Thyroid gland (tissue), 4 donors: Measurements from ENCODE around the gene MBL2. TPM values are rescaled to one million over a fixed set of nuclear protein-coding genes. Genes with fewer than 3 reads are reported as not detected.

Experiments
- DNase-seq, 2 donors: peaks; one replicate each; pipeline ENCODE4 v3.0.0-alpha.2; 2019
- H3K27ac ChIP-seq, 3 donors: fragments of 200-600 bp; sonication (generic); 1 replicate in 2 of 3; 2 replicates in 1 of 3; pipeline ENCODE4 v1.5.1; 2016 to 2019; ENCODE audit warnings: mild to moderate bottlenecking in 1 of 3, moderate library complexity in 1 of 3
- H3K27me3 ChIP-seq: fragments of 200-600 bp; sonication (generic); one replicate; pipeline ENCODE4 v1.5.1; 2019
- H3K36me3 ChIP-seq, 2 donors: fragments of 200-600 bp; sonication (generic); one replicate each; pipeline ENCODE4 v1.5.1; 2016 to 2019
- H3K4me1 ChIP-seq, 2 donors: fragments of 200-600 bp; sonication (generic); one replicate each; pipeline ENCODE4 v1.5.1; 2017 to 2019
- H3K4me3 ChIP-seq, 3 donors: fragments of 200-600 bp; sonication (generic); replicated peaks in 1 of 3; 1 replicate in 2 of 3; 2 replicates in 1 of 3; pipeline ENCODE4 v1.5.1; 2016; ENCODE audit warnings: mild to moderate bottlenecking in 1 of 3
- H3K9me3 ChIP-seq: fragments of 200-600 bp; sonication (generic); one replicate; pipeline ENCODE4 v1.5.1; 2017
- POLR2A ChIP-seq, 2 donors: fragments of 450-650 bp; IDR thresholded peaks; one replicate each; pipeline ENCODE4 v1.6.1; 2017; ENCODE audit warnings: antibody characterized with exemption in 2 of 2, mild to moderate bottlenecking in 2 of 2, moderate library complexity in 1 of 2
- WGBS, 2 donors: methylation state at CpG; one replicate each; pipeline ENCODE4 v1.1.5; 2017; 5-methylcytosine and 5-hydroxymethylcytosine counted together
- intact Hi-C: fragments of 100-400 bp; cut with DNase I; formaldehyde crosslinking; loops from one replicate; pipeline ENCODE4 v1.15.1; 2023
- total RNA-seq, 4 donors: library from RNA; depleted of rRNA; stranded (reverse); fragments of >200 nt; gene quantifications; one replicate each; pipeline ENCODE4 v1.2.3, GENCODE V29; 2016
- TF ChIP-seq, protein P1 (sequence below), 6 experiments: fragments of 200-600 bp in 3 of 6; fragments of 450-650 bp in 3 of 6; sonication (generic) in 3 of 6; IDR thresholded peaks; one replicate each; pipeline ENCODE4 v1.5.1; 2016 to 2019; ENCODE audit warnings: antibody characterized with exemption in 6 of 6, mild to moderate bottlenecking in 2 of 6, inconsistent platforms in 1 of 6, moderate library complexity in 1 of 6

MBL2 gene
- total RNA-seq, 4 donors from 2014 or later = not detected

DNA sequence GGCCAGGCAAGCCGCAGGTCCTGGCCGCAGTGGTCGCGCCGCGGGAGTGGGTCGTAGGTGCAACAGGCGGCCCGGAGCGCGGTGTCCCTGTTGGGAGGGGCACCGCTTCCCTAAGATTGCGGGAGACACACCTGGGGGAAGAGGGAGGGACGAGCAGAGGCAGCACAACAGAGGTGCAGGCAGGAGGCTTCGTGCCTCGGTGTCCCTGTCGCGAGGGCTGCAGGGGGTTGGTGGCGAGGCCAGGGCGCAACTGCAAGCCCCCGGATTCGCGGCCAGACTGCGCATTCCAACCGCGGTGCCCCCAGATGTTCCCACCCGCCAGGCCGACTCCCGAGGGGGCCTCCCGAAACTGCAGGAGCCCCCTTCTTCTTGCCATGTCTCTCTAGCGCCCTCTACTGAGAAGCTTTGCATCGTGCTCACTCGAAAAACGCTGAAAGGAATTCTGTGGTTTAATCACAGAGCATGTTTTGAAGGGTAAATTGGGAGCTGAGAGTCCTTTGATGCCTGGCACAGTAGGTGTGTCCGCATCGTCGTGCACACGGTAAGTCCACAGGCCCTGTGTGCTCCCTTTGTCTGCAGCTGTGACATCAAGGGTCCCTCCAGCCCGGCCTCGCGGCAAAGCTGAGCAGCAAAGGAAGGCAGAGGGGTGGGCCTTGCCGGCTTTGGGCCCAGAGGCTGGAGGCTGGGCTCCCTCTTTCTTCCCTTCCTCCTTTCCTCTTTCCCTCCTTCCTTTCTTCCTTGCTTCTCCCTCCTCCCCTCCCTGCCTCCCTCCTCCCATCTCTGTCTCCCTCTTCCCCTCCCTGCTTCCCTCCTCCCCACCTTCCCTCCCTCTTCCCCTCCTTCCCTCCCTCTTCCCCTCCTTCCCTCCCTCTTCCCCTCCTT, 6.2 kb upstream of the MBL2 start:
- TF ChIP-seq, protein P1, sequence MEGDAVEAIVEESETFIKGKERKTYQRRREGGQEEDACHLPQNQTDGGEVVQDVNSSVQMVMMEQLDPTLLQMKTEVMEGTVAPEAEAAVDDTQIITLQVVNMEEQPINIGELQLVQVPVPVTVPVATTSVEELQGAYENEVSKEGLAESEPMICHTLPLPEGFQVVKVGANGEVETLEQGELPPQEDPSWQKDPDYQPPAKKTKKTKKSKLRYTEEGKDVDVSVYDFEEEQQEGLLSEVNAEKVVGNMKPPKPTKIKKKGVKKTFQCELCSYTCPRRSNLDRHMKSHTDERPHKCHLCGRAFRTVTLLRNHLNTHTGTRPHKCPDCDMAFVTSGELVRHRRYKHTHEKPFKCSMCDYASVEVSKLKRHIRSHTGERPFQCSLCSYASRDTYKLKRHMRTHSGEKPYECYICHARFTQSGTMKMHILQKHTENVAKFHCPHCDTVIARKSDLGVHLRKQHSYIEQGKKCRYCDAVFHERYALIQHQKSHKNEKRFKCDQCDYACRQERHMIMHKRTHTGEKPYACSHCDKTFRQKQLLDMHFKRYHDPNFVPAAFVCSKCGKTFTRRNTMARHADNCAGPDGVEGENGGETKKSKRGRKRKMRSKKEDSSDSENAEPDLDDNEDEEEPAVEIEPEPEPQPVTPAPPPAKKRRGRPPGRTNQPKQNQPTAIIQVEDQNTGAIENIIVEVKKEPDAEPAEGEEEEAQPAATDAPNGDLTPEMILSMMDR (IDR thresholded peaks at IDR 0.05) = peak in 1 of 6 experiments; percentile 27
- no peak for TF ChIP-seq POLR2A (IDR thresholded peaks at IDR 0.05)
- Histone ChIP-seq H3K9me3 (no peaks in the 10 kb centered on the region), H3K4me3 (no peak overlapping the region), H3K27ac (no peak overlapping the region), H3K4me1 (no peaks in the 10 kb centered on the region), H3K36me3 (no peaks in the 10 kb centered on the region), H3K27me3 (no peaks in the 10 kb centered on the region)
- intact Hi-C loops = no loop called here
- 28 to 39% methylated on average over 23 to 31 of the region's 42 CpGs for WGBS, 2 donors
- no peak for DNase-seq

- intact Hi-C loops = no loop called here
- TF ChIP-seq POLR2A (IDR thresholded peaks at IDR 0.05) = no peak
- TF ChIP-seq, protein P1 (IDR thresholded peaks at IDR 0.05) = no peak
- no peak overlapping the region for H3K27ac ChIP-seq
- H3K9me3 ChIP-seq = no peaks in the 10 kb centered on the region
- 88 to 94% methylated on average over 5 of the region's 5 CpGs for WGBS, 2 donors
- H3K27me3 ChIP-seq = no peaks in the 10 kb centered on the region
- DNase-seq = no peak
- H3K4me1 ChIP-seq = no peaks in the 10 kb centered on the region
- no peaks in the 10 kb centered on the region for H3K36me3 ChIP-seq
- H3K4me3 ChIP-seq = no peak overlapping the region
Observed at GRCh38 chr10:52777414-52777813, 4.8 kb upstream of the MBL2 start.

DNA sequence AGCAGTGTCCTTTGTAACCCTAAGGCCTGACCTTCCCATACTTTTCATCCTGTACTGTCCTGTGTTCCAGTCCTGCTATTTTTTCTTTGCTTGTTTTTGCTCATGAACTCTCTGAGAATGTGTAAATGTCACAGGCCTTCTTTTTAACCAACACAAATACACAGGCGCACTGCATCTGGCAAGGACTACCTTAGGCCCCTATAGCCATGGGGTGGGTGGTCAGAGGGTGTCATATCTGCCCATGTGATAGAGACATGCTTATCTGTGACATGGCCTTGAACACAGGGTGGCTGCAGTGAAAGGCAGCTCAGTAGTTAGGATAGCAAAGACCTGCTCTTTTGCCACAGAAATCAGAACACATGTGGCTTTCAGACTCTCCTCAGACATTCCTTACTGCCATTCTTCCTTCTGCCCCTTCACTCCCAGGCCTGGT, 3.9 kb upstream of the MBL2 start:
- Histone ChIP-seq H3K27ac (no peak overlapping the region), H3K36me3 (no peaks in the 10 kb centered on the region), H3K9me3 (no peaks in the 10 kb centered on the region), H3K27me3 (no peaks in the 10 kb centered on the region), H3K4me1 (no peaks in the 10 kb centered on the region), H3K4me3 (no peak overlapping the region)
- intact Hi-C loops = no loop called here
- 0% methylated on average over 1 of the region's 1 CpG for WGBS, 2 donors
- DNase-seq = no peak
- TF ChIP-seq, protein P1 (IDR thresholded peaks at IDR 0.05) = no peak
- no peak for TF ChIP-seq POLR2A (IDR thresholded peaks at IDR 0.05)

GRCh38 chr10:52775132-52775647, 2.6 kb upstream of the MBL2 start:
- Histone ChIP-seq H3K27ac (no peak overlapping the region), H3K36me3 (no peaks in the 10 kb centered on the region), H3K9me3 (no peaks in the 10 kb centered on the region), H3K4me1 (no peaks in the 10 kb centered on the region), H3K4me3 (no peak overlapping the region), H3K27me3 (no peaks in the 10 kb centered on the region)
- no peak for TF ChIP-seq POLR2A (IDR thresholded peaks at IDR 0.05)
- TF ChIP-seq, protein P1 (IDR thresholded peaks at IDR 0.05) = no peak
- 86 to 90% methylated on average over 12 of the region's 12 CpGs for WGBS, 2 donors
- DNase-seq = no peak
- intact Hi-C loops = no loop called here

GRCh38 chr10:52774600-52775106, 2.1 kb upstream of the MBL2 start:
- Histone ChIP-seq H3K27ac (no peak overlapping the region), H3K36me3 (no peaks in the 10 kb centered on the region), H3K4me3 (no peak overlapping the region), H3K4me1 (no peaks in the 10 kb centered on the region), H3K27me3 (no peaks in the 10 kb centered on the region), H3K9me3 (no peaks in the 10 kb centered on the region)
- DNase-seq = no peak
- 79 to 86% methylated on average over 8 of the region's 8 CpGs for WGBS, 2 donors
- intact Hi-C loops = no loop called here
- no peak for TF ChIP-seq POLR2A (IDR thresholded peaks at IDR 0.05)
- TF ChIP-seq, protein P1 (IDR thresholded peaks at IDR 0.05) = no peak
